Ovary (tissue), 9 donors: ENCODE data around the gene TET3. TPM values are rescaled to one million over a fixed set of nuclear protein-coding genes. Genes with fewer than 3 reads are reported as not detected.

Experiments
- DNase-seq, 5 donors: peaks; one replicate each; pipeline ENCODE4 v3.0.0-alpha.2; 2019 to 2020
- H3K27ac ChIP-seq, 2 donors: fragments of 200-600 bp; one replicate each; pipeline versions ENCODE4 v1.5.1 to v1.8.0; 2019 to 2022
- H3K27me3 ChIP-seq: fragments of 200-600 bp; one replicate; pipeline ENCODE4 v1.8.0; 2022
- H3K36me3 ChIP-seq: fragments of 200-600 bp; sonication (generic); one replicate; pipeline ENCODE4 v1.5.1; 2019
- H3K4me1 ChIP-seq: one replicate; pipeline ENCODE4 v1.8.1; 2013; ENCODE audit warnings: mild to moderate bottlenecking, moderate library complexity; ENCODE audit not compliant: insufficient read depth
- H3K4me3 ChIP-seq: fragments of 200-600 bp; sonication (generic); one replicate; pipeline ENCODE4 v1.5.1; 2017
- H3K9me3 ChIP-seq, 2 donors: fragments of 200-600 bp in 1 of 2; sonication (generic) in 1 of 2; one replicate each; pipeline versions ENCODE4 v1.5.1 to v1.8.1; 2013 to 2019; ENCODE audit warnings: mild to moderate bottlenecking in 1 of 2, moderate library complexity in 1 of 2
- CTCF ChIP-seq, 3 donors: fragments of 450-650 bp in 2 of 3; fragments of 200-600 bp in 1 of 3; IDR thresholded peaks; one replicate each; pipeline versions ENCODE4 v1.5.1 to v1.8.0; 2016 to 2022; ENCODE audit warnings: antibody characterized with exemption in 3 of 3, mild to moderate bottlenecking in 1 of 3
- EP300 ChIP-seq: sonication (generic); formaldehyde crosslinking; IDR thresholded peaks from one replicate; pipeline ENCODE4 v1.6.1; 2017; ENCODE audit warnings: antibody characterized with exemption
- POLR2A ChIP-seq: fragments of 450-650 bp; IDR thresholded peaks from one replicate; pipeline ENCODE4 v1.6.1; 2017; ENCODE audit warnings: antibody characterized with exemption, mild to moderate bottlenecking, moderate library complexity
- WGBS, 3 donors: extraction: QIAGEN DNeasy Blood & Tissue Kit in 1 of 3; methylation state at CpG; one replicate each; pipeline versions ENCODE4 v1.1.5 to v1.1.7; 2013 to 2017; 5-methylcytosine and 5-hydroxymethylcytosine counted together
- intact Hi-C, 4 donors: fragments of 100-400 bp; cut with DNase I; formaldehyde crosslinking; loops; one replicate each; pipeline versions ENCODE4 v1.11.0 to v1.15.1; 2022 to 2023
- polyA plus RNA-seq, 2 donors: library from polyadenylated mRNA; stranded (reverse); fragments of 200-250 nt in 1 of 2; fragments of 350-450 nt in 1 of 2; fragmentation: Illumina TruSeq in 1 of 2; extraction: RNeasy Lipid Tissue Mini Kit (QIAGEN cat#74804) in 1 of 2; gene quantifications; one replicate each; pipeline ENCODE4 v1.2.3, GENCODE V29; 2013 to 2014
- total RNA-seq, 7 donors: library from RNA; depleted of rRNA in 2 of 7; stranded (reverse); fragments of >200 nt in 2 of 7; fragmentation: NEBNext Ultra II Directional in 3 of 7; extraction: Animal tissue kit (Norgen Biotek cat#: 25700) in 3 of 7; gene quantifications; one replicate each; pipeline versions ENCODE4 v1.1.0 to v1.2.4, GENCODE V29; 2016 to 2023
- donor health status: DM: no; HTN: no; CAD: no; lungs with moderate emphysema.
- donor health status: DM: no; HTN: no; CAD: no.
- donor health status: Bipolar disorder and iron deficiency.
- donor health status: DM: yes; HTN: yes; CAD: no.
- donor health status: DM: no; HTN: no; CAD: no.
- donor health status: DM: yes; HTN: yes; CAD: no.

The TET3 gene
- total and polyA plus RNA-seq, 9 donors: 2.6 to 13.5 (median 6.8) TPM

- intact Hi-C loops: no loop called here
- DNase-seq: no peak
- peaks cover 3% of the 10 kb centered on the region for H3K4me1 ChIP-seq
- no peaks in the 10 kb centered on the region for H3K36me3 ChIP-seq
- TF ChIP-seq CTCF (IDR thresholded peaks at IDR 0.05) (no peak), POLR2A (no peak), EP300 (no peak)
- no peaks in the 10 kb centered on the region for H3K9me3 ChIP-seq
- H3K4me3 ChIP-seq: no peak overlapping the region
- 83 to 87% (median 84%) methylated on average over 4 of the region's 4 CpGs for WGBS, 3 donors
- H3K27me3 ChIP-seq: no peaks in the 10 kb centered on the region
- H3K27ac ChIP-seq: no peak overlapping the region
These were observed 39.5 kb downstream of the TET3 start for GRCh38 chr2:74024216-74024615.

GRCh38 chr2:74025971-74026612, 41.4 kb downstream of the TET3 start:
- TF ChIP-seq EP300: no peak
- TF ChIP-seq POLR2A: no peak
- TF ChIP-seq CTCF (IDR thresholded peaks at IDR 0.05): no peak
- no peaks in the 10 kb centered on the region for H3K27me3 ChIP-seq
- no peak overlapping the region for H3K4me3 ChIP-seq
- H3K9me3 ChIP-seq: no peaks in the 10 kb centered on the region
- WGBS, 3 donors: 46 to 58% (median 47%) methylated on average over 5 to 6 of the region's 6 CpGs
- intact Hi-C loops: no loop called here
- no peak for DNase-seq
- H3K36me3 ChIP-seq: no peaks in the 10 kb centered on the region
- peaks cover 3% of the 10 kb centered on the region for H3K4me1 ChIP-seq
- H3K27ac ChIP-seq: no peak overlapping the region

GRCh38 chr2:74026687-74027241, 42.1 kb downstream of the TET3 start:
- WGBS, 3 donors: 44 to 67% (median 56%) methylated on average over 6 of the region's 6 CpGs
- intact Hi-C loops: no loop called here
- H3K36me3 ChIP-seq: no peaks in the 10 kb centered on the region
- H3K27me3 ChIP-seq: no peaks in the 10 kb centered on the region
- TF ChIP-seq CTCF (IDR thresholded peaks at IDR 0.05) (no peak), EP300 (no peak), POLR2A (no peak)
- DNase-seq: no peak
- H3K9me3 ChIP-seq: no peaks in the 10 kb centered on the region
- H3K4me3 ChIP-seq: no peak overlapping the region
- H3K4me1 ChIP-seq: peaks cover 3% of the 10 kb centered on the region
- H3K27ac ChIP-seq: no peak overlapping the region

GRCh38 chr2:74027496-74027895, 42.8 kb downstream of the TET3 start:
- Histone ChIP-seq H3K9me3 (no peaks in the 10 kb centered on the region), H3K4me3 (no peak overlapping the region), H3K36me3 (no peaks in the 10 kb centered on the region), H3K27ac (no peak overlapping the region), H3K4me1 (peaks cover 8% of the 10 kb centered on the region), H3K27me3 (no peaks in the 10 kb centered on the region)
- intact Hi-C loops: no loop called here
- WGBS, 3 donors: 84 to 94% (median 88%) methylated on average over 1 of the region's 1 CpG
- no peak for DNase-seq
- TF ChIP-seq EP300 (no peak), POLR2A (no peak), CTCF (IDR thresholded peaks at IDR 0.05) (no peak)
